Natural killer cell (primary cell): ENCODE results near the gene OR6B1. TPM values are rescaled to one million over a fixed set of nuclear protein-coding genes. Genes with fewer than 3 reads are reported as not detected.
"Not testable (repeated sequence)": the region's sequence is repeated elsewhere in the genome, so short reads cannot be mapped to it uniquely, and the experiment has no call there.

Source experiments
- ATAC-seq, 3 donors: fragments of 150-1000 bp in 2 of 3; fragments of 200-7000 bp in 1 of 3; cut with Tn5 transposase; 1 replicate in 1 of 3; 2 replicates in 2 of 3; pipeline ENCODE4 v1.10.0; 2021; ENCODE audit warnings: mild to moderate bottlenecking in 2 of 3, moderate library complexity in 2 of 3
- DNase-seq, 2 donors: peaks; one replicate each; pipeline versions ENCODE4 v3.0.0 to v3.0.0-alpha.2; 2013 to 2021; ENCODE audit warnings: mixed read lengths in 1 of 2
- H3K27ac ChIP-seq: one replicate; pipeline ENCODE4 v1.5.1; 2013; ENCODE audit warnings: mild to moderate bottlenecking, low read length
- H3K27me3 ChIP-seq: one replicate; pipeline ENCODE4 v1.6.1; 2013; ENCODE audit warnings: low read length; ENCODE audit not compliant: control insufficient read depth, insufficient read depth
- H3K36me3 ChIP-seq: one replicate; pipeline ENCODE4 v1.6.1; 2013; ENCODE audit warnings: low read length; ENCODE audit not compliant: control insufficient read depth, insufficient read depth
- H3K4me1 ChIP-seq: one replicate; pipeline ENCODE4 v1.6.1; 2013; ENCODE audit warnings: low read length; ENCODE audit not compliant: control insufficient read depth, insufficient read depth
- H3K4me3 ChIP-seq: one replicate; pipeline ENCODE4 v1.5.1; 2013; ENCODE audit warnings: low read length
- H3K9me3 ChIP-seq: one replicate; pipeline ENCODE4 v1.6.1; 2013; ENCODE audit warnings: low read length; ENCODE audit not compliant: control insufficient read depth, insufficient read depth
- H3K27ac Mint-ChIP-seq, 2 donors: one replicate each; pipeline ENCODE4 v1.8.0; 2022; ENCODE audit warnings: mild to moderate bottlenecking in 2 of 2, mixed read lengths in 2 of 2, moderate library complexity in 1 of 2
- H3K27me3 Mint-ChIP-seq, 2 donors: one replicate each; pipeline ENCODE4 v1.8.0; 2022; ENCODE audit warnings: low read depth in 2 of 2, mixed read lengths in 2 of 2
- H3K36me3 Mint-ChIP-seq: one replicate; pipeline ENCODE4 v1.8.0; 2022; ENCODE audit warnings: mixed read lengths
- H3K4me1 Mint-ChIP-seq, 2 donors: one replicate each; pipeline ENCODE4 v1.8.0; 2022; ENCODE audit warnings: mixed read lengths in 2 of 2
- H3K4me3 Mint-ChIP-seq: one replicate; pipeline ENCODE4 v1.8.0; 2022; ENCODE audit warnings: mild to moderate bottlenecking, moderate library complexity, mixed read lengths
- H3K9me3 Mint-ChIP-seq, 2 donors: one replicate each; pipeline ENCODE4 v1.8.0; 2022; ENCODE audit warnings: mixed read lengths in 2 of 2
- WGBS: methylation state at CpG from one replicate; pipeline ENCODE4 v1.1.7; 2013; ENCODE audit warnings: missing lambda C conversion rate; ENCODE audit not compliant: insufficient coverage; 5-methylcytosine and 5-hydroxymethylcytosine counted together
- intact Hi-C: fragments of 100-400 bp; cut with micrococcal nuclease; formaldehyde crosslinking; loops from one replicate; pipeline ENCODE4 v1.14.2; 2022
- total RNA-seq, 4 donors: library from RNA; stranded (reverse); fragments of 120-200 nt in 1 of 4; gene quantifications; one replicate each; pipeline versions ENCODE4 v1.2.3 to v1.2.4, GENCODE V29; 2013 to 2022
- TF ChIP-seq, protein P1 (sequence below): fragments of 200-600 bp; IDR thresholded peaks from one replicate; pipeline ENCODE4 v1.8.0; 2022; ENCODE audit warnings: antibody characterized with exemption

OR6B1 gene
- total RNA-seq, 3 donors from 2014 or later (not counting 1 experiment from before 2014, with no cell fraction given), result not detected

GRCh38 chr7:144050093-144050492 is 50.0 kb downstream of the OR6B1 start:
- H3K27ac Mint-ChIP-seq, result no peak overlapping the region
- peaks cover 4 to 12% of the 10 kb centered on the region in 2 donors for H3K27me3 Mint-ChIP-seq
- no peaks in the 10 kb centered on the region for H3K9me3 ChIP-seq
- ATAC-seq (no peak), DNase-seq (no peak)
- no peaks in the 10 kb centered on the region for H3K36me3 ChIP-seq
- no peaks in the 10 kb centered on the region for H3K4me1 ChIP-seq
- no peak overlapping the region for H3K4me3 Mint-ChIP-seq
- H3K4me1 Mint-ChIP-seq, result no peaks in the 10 kb centered on the region
- H3K27me3 ChIP-seq, result no peaks in the 10 kb centered on the region
- no peak overlapping the region for H3K27ac ChIP-seq
- no peak overlapping the region for H3K4me3 ChIP-seq
- intact Hi-C loops, result no loop called here
- 86% methylated on average over 3 of the region's 3 CpGs for WGBS
- H3K36me3 Mint-ChIP-seq, result no peaks in the 10 kb centered on the region
- TF ChIP-seq, protein P1, sequence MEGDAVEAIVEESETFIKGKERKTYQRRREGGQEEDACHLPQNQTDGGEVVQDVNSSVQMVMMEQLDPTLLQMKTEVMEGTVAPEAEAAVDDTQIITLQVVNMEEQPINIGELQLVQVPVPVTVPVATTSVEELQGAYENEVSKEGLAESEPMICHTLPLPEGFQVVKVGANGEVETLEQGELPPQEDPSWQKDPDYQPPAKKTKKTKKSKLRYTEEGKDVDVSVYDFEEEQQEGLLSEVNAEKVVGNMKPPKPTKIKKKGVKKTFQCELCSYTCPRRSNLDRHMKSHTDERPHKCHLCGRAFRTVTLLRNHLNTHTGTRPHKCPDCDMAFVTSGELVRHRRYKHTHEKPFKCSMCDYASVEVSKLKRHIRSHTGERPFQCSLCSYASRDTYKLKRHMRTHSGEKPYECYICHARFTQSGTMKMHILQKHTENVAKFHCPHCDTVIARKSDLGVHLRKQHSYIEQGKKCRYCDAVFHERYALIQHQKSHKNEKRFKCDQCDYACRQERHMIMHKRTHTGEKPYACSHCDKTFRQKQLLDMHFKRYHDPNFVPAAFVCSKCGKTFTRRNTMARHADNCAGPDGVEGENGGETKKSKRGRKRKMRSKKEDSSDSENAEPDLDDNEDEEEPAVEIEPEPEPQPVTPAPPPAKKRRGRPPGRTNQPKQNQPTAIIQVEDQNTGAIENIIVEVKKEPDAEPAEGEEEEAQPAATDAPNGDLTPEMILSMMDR, result no peak
- peaks cover 0 to 3% of the 10 kb centered on the region in 2 donors for H3K9me3 Mint-ChIP-seq

- H3K4me3 Mint-ChIP-seq, H3K27me3 ChIP-seq, DNase-seq, H3K27ac Mint-ChIP-seq, H3K9me3 ChIP-seq, H3K9me3 Mint-ChIP-seq, ATAC-seq, intact Hi-C loops, H3K27ac ChIP-seq, H3K4me3 ChIP-seq, H3K36me3 ChIP-seq, H3K4me1 Mint-ChIP-seq, H3K4me1 ChIP-seq, H3K36me3 Mint-ChIP-seq: not testable (repeated sequence)
- H3K27me3 Mint-ChIP-seq, result peaks cover 7 to 12% of the 10 kb centered on the region in 2 donors
- 89% methylated on average over 8 of the region's 8 CpGs for WGBS
These were observed 50.8 kb downstream of the OR6B1 start for GRCh38 chr7:144050884-144051283.

GRCh38 chr7:144057954-144058353 is 57.8 kb downstream of the OR6B1 start:
- no peak overlapping the region for H3K27ac Mint-ChIP-seq
- 95% methylated on average over 3 of the region's 3 CpGs for WGBS
- H3K9me3 Mint-ChIP-seq, result peaks cover 0 to 2% of the 10 kb centered on the region in 2 donors
- Histone ChIP-seq H3K9me3 (no peaks in the 10 kb centered on the region), H3K27me3 (no peaks in the 10 kb centered on the region), H3K4me1 (no peaks in the 10 kb centered on the region), H3K4me3 (no peak overlapping the region), H3K27ac (no peak overlapping the region), H3K36me3 (no peaks in the 10 kb centered on the region)
- DNase-seq (no peak), ATAC-seq (no peak)
- TF ChIP-seq, protein P1, result no peak
- peaks cover 5 to 6% of the 10 kb centered on the region in 2 donors for H3K27me3 Mint-ChIP-seq
- H3K4me3 Mint-ChIP-seq, result no peak overlapping the region
- intact Hi-C loops, result no loop called here
- H3K4me1 Mint-ChIP-seq, result no peaks in the 10 kb centered on the region
- no peaks in the 10 kb centered on the region for H3K36me3 Mint-ChIP-seq

Other genes starting within 250 kb of the OR6B1 start
- gene CTAGE6, start 242.6 kb upstream of the OR6B1 start, total RNA-seq, result under 1 TPM; 0.16 to 0.72 (median 0.40) TPM
- gene TCAF1, start 98.1 kb upstream of the OR6B1 start, total RNA-seq, result 10 to 100 TPM; 12.7 to 24.5 (median 18.8) TPM
- not detected for gene OR2F2, start 65.1 kb upstream of the OR6B1 start, total RNA-seq
- gene OR2F1, start 45.5 kb upstream of the OR6B1 start, total RNA-seq, result not detected
- not detected for gene OR2A5, start 48.6 kb downstream of the OR6B1 start, total RNA-seq
- gene OR2A25, start 69.5 kb downstream of the OR6B1 start, total RNA-seq, result not detected
- not detected for gene OR2A12, start 86.0 kb downstream of the OR6B1 start, total RNA-seq
- not detected for gene OR2A2, start 109.3 kb downstream of the OR6B1 start, total RNA-seq
- not detected for gene OR2A14, start 122.9 kb downstream of the OR6B1 start, total RNA-seq
- under 1 TPM in 2 of 3 donors, not detected in 1; 0.33 to 0.40 TPM for gene CTAGE4, start 183.1 kb downstream of the OR6B1 start, total RNA-seq
- 1 to 10 TPM in 2 of 3 donors, under 1 TPM in 1; 0.50 to 2.4 (median 1.2) TPM for gene ARHGEF35, start 195.5 kb downstream of the OR6B1 start, total RNA-seq
- not detected for gene OR2A42, start 239.3 kb downstream of the OR6B1 start, total RNA-seq